ENCODE measurements around the gene OR52E8.

Gene OR52E8

DNA sequence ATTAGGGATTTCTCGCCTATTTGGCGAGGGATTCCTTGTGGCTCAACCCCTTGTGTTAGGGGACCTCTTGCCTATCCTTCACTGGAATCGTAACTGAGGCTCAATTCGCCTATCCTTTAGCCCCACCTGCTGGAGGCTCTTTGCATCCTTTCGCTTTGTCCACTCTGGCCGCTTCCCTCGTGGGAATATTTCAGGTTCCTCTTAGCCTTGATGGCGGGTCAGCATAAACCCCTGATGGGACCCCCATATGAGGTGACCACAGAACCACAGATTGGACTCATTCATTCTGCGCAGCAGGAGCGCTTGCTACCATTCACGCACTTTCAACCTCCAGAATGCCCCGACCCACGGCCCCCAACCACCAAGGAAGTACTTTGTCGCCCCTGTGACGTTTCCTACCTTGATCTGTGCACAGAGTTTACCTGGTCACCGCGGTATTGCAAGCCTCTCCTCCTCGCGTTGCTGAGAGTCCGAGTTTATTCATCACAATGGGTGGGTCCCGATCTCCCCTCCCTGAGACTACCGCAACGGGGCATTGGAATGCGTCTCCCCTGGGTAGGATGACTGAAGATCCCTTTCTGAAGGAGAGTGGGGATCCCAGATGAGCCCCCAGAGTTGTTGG lies 48.9 kb downstream of the OR52E8 start, which contains the start of gene OR52N2:
Gene OR52N2 (plus strand): TSS at position 425 of the 622 bp plus-strand sequence. CDS start 11,412 bp downstream, outside the sequence.
- Histone ChIP-seq H3K36me3 (no peaks in the 10 kb centered on the region), H3K4me1 (peaks cover 0 to 9% (median 4%) of the 10 kb centered on the region in 4 donors), H3K27ac (no peak within 1 kb of the TSS), H3K4me3 (peak within 1 kb of the TSS; percentile 35 to 37), H3K9me3 (no peaks in the 10 kb centered on the region), H3K27me3 (peaks cover 0 to 6% of the 10 kb centered on the region in 2 donors)
- DNase-seq: peak; percentile 72 to 82
- intact Hi-C loops (cut with DNase I; ENCODE audit: low total_unique reads): loop anchor here (10.0 kb wide), 1 partner anchor 334 kb away; no protein-coding TSS in a partner anchor
- TF ChIP-seq, protein P1, sequence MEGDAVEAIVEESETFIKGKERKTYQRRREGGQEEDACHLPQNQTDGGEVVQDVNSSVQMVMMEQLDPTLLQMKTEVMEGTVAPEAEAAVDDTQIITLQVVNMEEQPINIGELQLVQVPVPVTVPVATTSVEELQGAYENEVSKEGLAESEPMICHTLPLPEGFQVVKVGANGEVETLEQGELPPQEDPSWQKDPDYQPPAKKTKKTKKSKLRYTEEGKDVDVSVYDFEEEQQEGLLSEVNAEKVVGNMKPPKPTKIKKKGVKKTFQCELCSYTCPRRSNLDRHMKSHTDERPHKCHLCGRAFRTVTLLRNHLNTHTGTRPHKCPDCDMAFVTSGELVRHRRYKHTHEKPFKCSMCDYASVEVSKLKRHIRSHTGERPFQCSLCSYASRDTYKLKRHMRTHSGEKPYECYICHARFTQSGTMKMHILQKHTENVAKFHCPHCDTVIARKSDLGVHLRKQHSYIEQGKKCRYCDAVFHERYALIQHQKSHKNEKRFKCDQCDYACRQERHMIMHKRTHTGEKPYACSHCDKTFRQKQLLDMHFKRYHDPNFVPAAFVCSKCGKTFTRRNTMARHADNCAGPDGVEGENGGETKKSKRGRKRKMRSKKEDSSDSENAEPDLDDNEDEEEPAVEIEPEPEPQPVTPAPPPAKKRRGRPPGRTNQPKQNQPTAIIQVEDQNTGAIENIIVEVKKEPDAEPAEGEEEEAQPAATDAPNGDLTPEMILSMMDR (IDR thresholded peaks at IDR 0.05): peak; percentile 77 to 79

DNA sequence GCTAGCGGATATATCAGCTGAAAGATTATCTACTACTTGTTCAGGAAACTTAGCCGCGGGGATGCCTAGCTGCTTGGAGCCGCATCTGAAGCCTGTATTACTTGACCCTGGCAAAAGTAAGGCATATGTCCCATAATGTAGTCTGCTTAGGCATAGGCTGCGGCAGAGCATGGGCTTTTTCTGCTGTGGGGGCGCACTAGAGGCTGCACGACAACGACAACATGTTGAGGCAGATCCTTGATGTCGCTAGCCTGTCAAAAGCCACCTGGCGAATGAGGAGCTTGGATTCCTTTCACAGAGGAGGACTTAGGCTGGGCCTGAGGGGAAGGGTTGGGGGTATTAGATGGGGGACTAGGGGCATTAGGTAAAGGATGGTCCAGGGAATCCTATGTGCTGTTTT lies 49.9 kb downstream of the OR52E8 start:
- H3K9me3 ChIP-seq: no peaks in the 10 kb centered on the region
- TF ChIP-seq, protein P1 (IDR thresholded peaks at IDR 0.05): no peak
- H3K27ac ChIP-seq: no peak overlapping the region
- intact Hi-C loops (cut with DNase I; ENCODE audit: low total_unique reads): loop anchor here (10.0 kb wide), 1 partner anchor 333 kb away; no protein-coding TSS in a partner anchor
- H3K27me3 ChIP-seq: peaks cover 0 to 6% of the 10 kb centered on the region in 2 donors
- DNase-seq: no peak
- no peaks in the 10 kb centered on the region for H3K36me3 ChIP-seq
- peaks cover 0 to 9% (median 4%) of the 10 kb centered on the region in 4 donors for H3K4me1 ChIP-seq
- no peak overlapping the region for H3K4me3 ChIP-seq

All from tibial artery (tissue), 4 donors.